IPS-15b (cell line): ENCODE results near the gene ABLIM1.

Source experiments
- H3K27me3 ChIP-seq: one replicate; pipeline ENCODE4 v1.6.1; 2013; ENCODE audit warnings: low read length; ENCODE audit not compliant: control insufficient read depth, insufficient read depth
- H3K36me3 ChIP-seq: one replicate; pipeline ENCODE4 v1.6.1; 2013; ENCODE audit warnings: low read length; ENCODE audit not compliant: control insufficient read depth, insufficient read depth
- H3K4me1 ChIP-seq: one replicate; pipeline ENCODE4 v1.6.1; 2013; ENCODE audit warnings: mild to moderate bottlenecking, low read length; ENCODE audit not compliant: control insufficient read depth, insufficient read depth
- H3K4me3 ChIP-seq: one replicate; pipeline ENCODE4 v1.5.1; 2013; ENCODE audit warnings: low read depth, low read length
- H3K9ac ChIP-seq: one replicate; pipeline ENCODE4 v1.6.1; 2013; ENCODE audit warnings: low read depth, mild to moderate bottlenecking, low read length
- H3K9me3 ChIP-seq: one replicate; pipeline ENCODE4 v1.6.1; 2013; ENCODE audit warnings: mild to moderate bottlenecking, low read length; ENCODE audit not compliant: control insufficient read depth, insufficient read depth

Gene ABLIM1

GRCh38 chr10:114593240-114593792, 64.8 kb downstream of the ABLIM1 start:
- Histone ChIP-seq H3K27me3 (no peaks in the 10 kb centered on the region), H3K4me1 (no peaks in the 10 kb centered on the region), H3K9me3 (no peaks in the 10 kb centered on the region), H3K9ac (no peak overlapping the region), H3K36me3 (no peaks in the 10 kb centered on the region), H3K4me3 (no peak overlapping the region)

- Histone ChIP-seq H3K36me3 (no peaks in the 10 kb centered on the region), H3K4me1 (no peaks in the 10 kb centered on the region), H3K4me3 (no peak overlapping the region), H3K9me3 (no peaks in the 10 kb centered on the region), H3K9ac (no peak overlapping the region), H3K27me3 (no peaks in the 10 kb centered on the region)
Measured at GRCh38 chr10:114590993-114591392, 67.1 kb downstream of the ABLIM1 start.

- no peak overlapping the region for H3K9ac ChIP-seq
- no peaks in the 10 kb centered on the region for H3K9me3 ChIP-seq
- H3K4me1 ChIP-seq = no peaks in the 10 kb centered on the region
- no peak overlapping the region for H3K4me3 ChIP-seq
- H3K27me3 ChIP-seq = no peaks in the 10 kb centered on the region
- H3K36me3 ChIP-seq = no peaks in the 10 kb centered on the region
Measured at GRCh38 chr10:114584419-114584818, 73.7 kb downstream of the ABLIM1 start.

GRCh38 chr10:114581071-114581470, 77.0 kb downstream of the ABLIM1 start:
- no peaks in the 10 kb centered on the region for H3K27me3 ChIP-seq
- H3K9me3 ChIP-seq = no peaks in the 10 kb centered on the region
- H3K4me1 ChIP-seq = no peaks in the 10 kb centered on the region
- H3K4me3 ChIP-seq = no peak overlapping the region
- no peaks in the 10 kb centered on the region for H3K36me3 ChIP-seq
- no peak overlapping the region for H3K9ac ChIP-seq

- H3K9me3 ChIP-seq = no peaks in the 10 kb centered on the region
- H3K4me3 ChIP-seq = no peak overlapping the region
- no peaks in the 10 kb centered on the region for H3K4me1 ChIP-seq
- no peaks in the 10 kb centered on the region for H3K27me3 ChIP-seq
- no peaks in the 10 kb centered on the region for H3K36me3 ChIP-seq
- no peak overlapping the region for H3K9ac ChIP-seq
Measured at GRCh38 chr10:114577133-114577532, 80.9 kb downstream of the ABLIM1 start.

- Histone ChIP-seq H3K4me1 (no peaks in the 10 kb centered on the region), H3K27me3 (no peaks in the 10 kb centered on the region), H3K9me3 (no peaks in the 10 kb centered on the region), H3K36me3 (no peaks in the 10 kb centered on the region), H3K9ac (no peak overlapping the region), H3K4me3 (no peak overlapping the region)
Measured at GRCh38 chr10:114576716-114577115, 81.4 kb downstream of the ABLIM1 start.

- Histone ChIP-seq H3K9me3 (no peaks in the 10 kb centered on the region), H3K36me3 (no peaks in the 10 kb centered on the region), H3K4me3 (no peak overlapping the region), H3K4me1 (no peaks in the 10 kb centered on the region), H3K27me3 (no peaks in the 10 kb centered on the region), H3K9ac (no peak overlapping the region)
Measured at GRCh38 chr10:114576132-114576487, 82.0 kb downstream of the ABLIM1 start.

- Histone ChIP-seq H3K27me3 (no peaks in the 10 kb centered on the region), H3K4me1 (no peaks in the 10 kb centered on the region), H3K9me3 (no peaks in the 10 kb centered on the region), H3K36me3 (no peaks in the 10 kb centered on the region), H3K4me3 (no peak overlapping the region), H3K9ac (no peak overlapping the region)
Measured at GRCh38 chr10:114575417-114576131, 82.5 kb downstream of the ABLIM1 start.

- Histone ChIP-seq H3K27me3 (no peaks in the 10 kb centered on the region), H3K4me1 (no peaks in the 10 kb centered on the region), H3K9ac (no peak overlapping the region), H3K4me3 (no peak overlapping the region), H3K36me3 (no peaks in the 10 kb centered on the region), H3K9me3 (no peaks in the 10 kb centered on the region)
Measured at GRCh38 chr10:114573330-114574045, 84.6 kb downstream of the ABLIM1 start.

- Histone ChIP-seq H3K4me1 (no peaks in the 10 kb centered on the region), H3K9ac (no peak overlapping the region), H3K4me3 (no peak overlapping the region), H3K9me3 (no peaks in the 10 kb centered on the region), H3K27me3 (no peaks in the 10 kb centered on the region), H3K36me3 (no peaks in the 10 kb centered on the region)
Measured at GRCh38 chr10:114571316-114571999, 86.6 kb downstream of the ABLIM1 start.

GRCh38 chr10:114566064-114566463, 92.0 kb downstream of the ABLIM1 start:
- no peaks in the 10 kb centered on the region for H3K4me1 ChIP-seq
- no peak overlapping the region for H3K4me3 ChIP-seq
- no peaks in the 10 kb centered on the region for H3K36me3 ChIP-seq
- no peaks in the 10 kb centered on the region for H3K27me3 ChIP-seq
- no peak overlapping the region for H3K9ac ChIP-seq
- H3K9me3 ChIP-seq = no peaks in the 10 kb centered on the region
